NOMO-1 treated with DMSO at 0.1 percent for 48 hours (cell line): ENCODE measurements around the gene MAVS.

ENCODE experiments used
- DNase-seq: peaks from one replicate; lab custom pipeline; 2025; ENCODE audit not compliant: unreplicated experiment; lab: John Stamatoyannopoulos, UW

MAVS gene

GRCh38 chr20:3846740-3847428 is at the start of gene MAVS:
Gene MAVS, plus strand, starts transcription at chr20:3846834. Its CDS starts 7,791 bp downstream, at chr20:3854625.
- peak; percentile 71 for DNase-seq

- DNase-seq = no peak
These were observed 49.4 kb upstream of the MAVS start for GRCh38 chr20:3797226-3797545.

GRCh38 chr20:3797592-3798372 is 48.9 kb upstream of the MAVS start:
- DNase-seq = no peak

- DNase-seq = no peak
These were observed 48.3 kb upstream of the MAVS start for GRCh38 chr20:3798373-3798768.

- no peak for DNase-seq
These were observed 47.8 kb upstream of the MAVS start for GRCh38 chr20:3798908-3799248.

- DNase-seq = no peak
These were observed 46.3 kb upstream of the MAVS start for GRCh38 chr20:3800256-3800877.

- DNase-seq = no peak
These were observed 45.8 kb upstream of the MAVS start for GRCh38 chr20:3800878-3801260.

- no peak for DNase-seq
These were observed 45.3 kb upstream of the MAVS start for GRCh38 chr20:3801299-3801698.

GRCh38 chr20:3801846-3802245 is 44.8 kb upstream of the MAVS start:
- DNase-seq = no peak

GRCh38 chr20:3802524-3803239 is 44.0 kb upstream of the MAVS start:
- DNase-seq = no peak

GRCh38 chr20:3803289-3803688 is 43.3 kb upstream of the MAVS start:
- DNase-seq = no peak

GRCh38 chr20:3803854-3804253 is 42.8 kb upstream of the MAVS start:
- DNase-seq = no peak

- peak; percentile 41 for DNase-seq
These were observed 42.3 kb upstream of the MAVS start for GRCh38 chr20:3804254-3804751.

- no peak for DNase-seq
These were observed 41.9 kb upstream of the MAVS start for GRCh38 chr20:3804781-3805180.

- DNase-seq = no peak
These were observed 38.1 kb upstream of the MAVS start for GRCh38 chr20:3808544-3808943.

GRCh38 chr20:3811467-3812258 is 35.0 kb upstream of the MAVS start:
- peak; percentile 92 for DNase-seq

- no peak for DNase-seq
These were observed 34.4 kb upstream of the MAVS start for GRCh38 chr20:3812259-3812681.

- DNase-seq = no peak
These were observed 33.4 kb upstream of the MAVS start for GRCh38 chr20:3812975-3813847.

GRCh38 chr20:3813848-3814581 is 32.6 kb upstream of the MAVS start:
- no peak for DNase-seq
